Type B pancreatic cell (in vitro differentiated cells): ENCODE results near the gene S100A2. TPM values are rescaled to one million over a fixed set of nuclear protein-coding genes. Genes with fewer than 3 reads are reported as not detected.

ENCODE experiments used
- DNase-seq: peaks from one replicate; pipeline ENCODE4 v3.0.0; 2021; ENCODE audit warnings: mixed read lengths; ENCODE audit not compliant: unreplicated experiment; ENCODE audit errors: extremely low spot score
- H3K27ac Mint-ChIP-seq: 2 replicates; pipeline ENCODE4 v1.8.0; 2021; ENCODE audit warnings: mild to moderate bottlenecking, mixed read lengths
- H3K27me3 Mint-ChIP-seq: 2 replicates; pipeline ENCODE4 v1.8.0; 2021; ENCODE audit warnings: mixed read lengths
- H3K36me3 Mint-ChIP-seq: 2 replicates; pipeline ENCODE4 v1.8.0; 2021; ENCODE audit warnings: mixed read lengths
- H3K4me1 Mint-ChIP-seq: one replicate; pipeline ENCODE4 v1.8.0; 2021; ENCODE audit warnings: mixed read lengths; ENCODE audit not compliant: unreplicated experiment
- H3K4me3 Mint-ChIP-seq: 2 replicates; pipeline ENCODE4 v1.8.0; 2021; ENCODE audit warnings: mild to moderate bottlenecking, mixed read lengths
- H3K9me3 Mint-ChIP-seq: 2 replicates; pipeline ENCODE4 v1.8.0; 2021; ENCODE audit warnings: mixed read lengths
- CTCF ChIP-seq: fragments of 200-600 bp; sonication (generic); conservative IDR thresholded peaks from 2 replicates; pipeline ENCODE4 v1.5.0; 2021; ENCODE audit warnings: antibody characterized with exemption, mild to moderate bottlenecking
- total RNA-seq: library from RNA; stranded (reverse); gene quantifications from 2 replicates; pipeline ENCODE4 v1.2.1, GENCODE V29; 2021; ENCODE audit warnings: low replicate concordance

Gene S100A2
- total RNA-seq, 1 donor from 2014 or later = 0.75 TPM

DNA sequence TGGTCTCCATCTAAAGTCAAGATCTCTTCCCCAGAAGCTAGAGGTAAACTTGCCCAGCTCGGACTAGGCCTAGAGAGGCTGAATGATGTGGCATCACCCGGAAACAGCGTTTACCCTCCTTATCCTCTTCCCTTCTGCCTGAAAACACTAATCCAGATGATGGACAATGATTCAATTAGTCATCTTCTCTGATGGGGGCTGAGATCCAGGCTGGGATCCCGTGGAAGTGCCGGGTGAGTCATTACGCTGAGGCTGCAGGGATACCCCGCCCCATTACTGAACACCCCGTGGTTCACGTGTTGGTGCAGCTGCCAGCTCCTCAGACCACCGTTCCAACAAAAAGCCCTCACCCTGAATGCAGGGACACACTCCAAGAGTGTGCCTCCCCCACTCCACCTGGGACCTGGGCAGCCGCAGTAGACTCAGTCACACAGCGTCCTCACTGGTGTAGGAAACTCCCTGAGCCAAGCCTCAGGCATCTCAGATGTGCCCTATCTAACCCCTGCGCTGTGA is 31.9 kb downstream of the S100A2 start:
- Mint-ChIP-seq H3K4me3 (peak overlapping the region; percentile 84), H3K36me3 (no peaks in the 10 kb centered on the region), H3K27ac (peak overlapping the region; percentile 93), H3K9me3 (peaks cover 5% of the 10 kb centered on the region), H3K4me1 (peaks cover 25% of the 10 kb centered on the region), H3K27me3 (no peaks in the 10 kb centered on the region)
- no peak for DNase-seq
- no peak for TF ChIP-seq CTCF

DNA sequence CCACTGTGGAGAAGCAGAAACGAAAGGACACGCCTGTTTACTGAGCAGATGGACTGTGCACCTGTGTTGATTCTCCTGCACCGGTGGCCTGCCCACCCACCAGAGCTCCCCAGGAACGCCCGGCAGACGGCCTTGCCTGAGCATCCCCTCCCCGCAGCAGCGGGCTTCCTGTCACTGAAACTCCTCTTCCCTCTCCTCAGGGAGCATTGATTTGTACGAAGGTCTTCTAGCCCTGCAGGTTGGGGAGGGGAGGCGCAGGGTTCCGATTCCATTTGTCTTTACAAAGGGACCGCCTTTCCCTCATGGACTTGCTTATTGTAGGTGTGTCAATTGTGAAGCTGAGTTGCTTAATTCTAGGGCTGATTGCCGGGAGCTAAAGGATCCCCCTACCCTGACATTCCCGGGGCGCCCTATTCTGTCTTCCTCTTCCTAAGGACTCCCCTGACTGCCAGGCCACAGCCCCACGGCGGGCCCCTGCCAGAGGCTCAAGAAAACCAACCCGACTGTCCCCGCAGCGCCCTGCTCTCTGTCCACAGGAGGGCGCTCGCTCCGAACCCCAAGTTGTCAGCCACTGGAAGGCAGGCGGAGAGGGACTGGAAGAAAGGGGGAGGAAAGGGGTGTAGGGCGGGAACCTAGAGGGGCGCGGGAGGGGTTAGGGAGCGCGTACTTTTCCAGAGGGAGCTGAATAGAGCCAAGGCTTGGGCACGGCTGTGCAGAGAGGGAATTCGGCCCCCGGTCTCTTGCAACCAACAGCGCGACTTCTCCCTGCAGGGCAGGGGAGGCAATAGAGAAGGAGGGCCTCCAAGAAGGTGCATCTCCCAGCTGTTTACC is 32.7 kb downstream of the S100A2 start:
- H3K4me1 Mint-ChIP-seq = peaks cover 25% of the 10 kb centered on the region
- peak overlapping the region; percentile 93 for H3K27ac Mint-ChIP-seq
- peak; percentile 80 for DNase-seq
- H3K36me3 Mint-ChIP-seq = no peaks in the 10 kb centered on the region
- no peaks in the 10 kb centered on the region for H3K27me3 Mint-ChIP-seq
- TF ChIP-seq CTCF = peak; percentile 87
- H3K9me3 Mint-ChIP-seq = peaks cover 5% of the 10 kb centered on the region
- H3K4me3 Mint-ChIP-seq = peak overlapping the region; percentile 84

GRCh38 chr1:153532181-153532580 is 33.5 kb downstream of the S100A2 start:
- no peaks in the 10 kb centered on the region for H3K27me3 Mint-ChIP-seq
- peaks cover 5% of the 10 kb centered on the region for H3K9me3 Mint-ChIP-seq
- H3K27ac Mint-ChIP-seq = peak overlapping the region; percentile 93
- TF ChIP-seq CTCF = no peak
- peaks cover 26% of the 10 kb centered on the region for H3K4me1 Mint-ChIP-seq
- no peaks in the 10 kb centered on the region for H3K36me3 Mint-ChIP-seq
- peak overlapping the region; percentile 84 for H3K4me3 Mint-ChIP-seq
- no peak for DNase-seq

GRCh38 chr1:153531638-153532037 is 34.0 kb downstream of the S100A2 start:
- Mint-ChIP-seq H3K9me3 (peaks cover 5% of the 10 kb centered on the region), H3K36me3 (no peaks in the 10 kb centered on the region), H3K4me1 (peaks cover 27% of the 10 kb centered on the region), H3K27me3 (no peaks in the 10 kb centered on the region), H3K27ac (no peak overlapping the region), H3K4me3 (no peak overlapping the region)
- TF ChIP-seq CTCF = no peak
- no peak for DNase-seq

- no peak overlapping the region for H3K4me3 Mint-ChIP-seq
- H3K9me3 Mint-ChIP-seq = no peaks in the 10 kb centered on the region
- TF ChIP-seq CTCF = no peak
- no peak for DNase-seq
- no peak overlapping the region for H3K27ac Mint-ChIP-seq
- H3K27me3 Mint-ChIP-seq = no peaks in the 10 kb centered on the region
- H3K4me1 Mint-ChIP-seq = peaks cover 25% of the 10 kb centered on the region
- H3K36me3 Mint-ChIP-seq = no peaks in the 10 kb centered on the region
Measured at GRCh38 chr1:153527683-153528040, 38.0 kb downstream of the S100A2 start.
